ENCODE results near the gene GP2. TPM values are rescaled to one million over a fixed set of nuclear protein-coding genes. Genes with fewer than 3 reads are reported as not detected.

GP2 gene
- total RNA-seq, 1 experiment from 2014 or later: not detected

DNA sequence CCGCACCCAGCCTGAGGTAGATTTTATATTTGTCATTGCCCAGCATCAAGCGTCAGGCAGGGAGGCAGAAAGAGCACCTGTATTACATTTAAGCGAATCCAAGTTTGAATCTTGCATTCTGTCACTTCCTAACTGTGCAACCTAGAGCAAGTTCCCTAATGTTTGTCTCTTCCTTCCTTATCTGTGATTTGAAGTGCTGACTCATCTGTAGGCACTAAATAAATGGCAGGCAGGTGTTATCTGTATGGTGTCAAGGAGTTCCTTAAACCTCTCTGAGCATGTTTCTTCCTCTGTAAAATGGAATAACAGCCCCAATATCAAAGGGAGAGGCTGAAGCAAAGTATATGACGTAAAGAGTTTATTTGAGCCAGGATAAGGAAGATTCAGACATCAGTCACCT lies 24.3 kb downstream of the GP2 start:
- Mint-ChIP-seq H3K27me3 (ENCODE audit: insufficient read depth, unreplicated experiment) (peaks cover 48% of the 10 kb centered on the region), H3K4me1 (ENCODE audit: insufficient read depth, unreplicated experiment) (no peaks in the 10 kb centered on the region), H3K27ac (ENCODE audit: low read depth, unreplicated experiment) (no peak overlapping the region), H3K4me3 (ENCODE audit: unreplicated experiment) (no peak overlapping the region), H3K9me3 (ENCODE audit: unreplicated experiment) (peaks cover 8% of the 10 kb centered on the region), H3K36me3 (ENCODE audit: insufficient read depth, unreplicated experiment) (no peaks in the 10 kb centered on the region)
- TF ChIP-seq, protein P1, sequence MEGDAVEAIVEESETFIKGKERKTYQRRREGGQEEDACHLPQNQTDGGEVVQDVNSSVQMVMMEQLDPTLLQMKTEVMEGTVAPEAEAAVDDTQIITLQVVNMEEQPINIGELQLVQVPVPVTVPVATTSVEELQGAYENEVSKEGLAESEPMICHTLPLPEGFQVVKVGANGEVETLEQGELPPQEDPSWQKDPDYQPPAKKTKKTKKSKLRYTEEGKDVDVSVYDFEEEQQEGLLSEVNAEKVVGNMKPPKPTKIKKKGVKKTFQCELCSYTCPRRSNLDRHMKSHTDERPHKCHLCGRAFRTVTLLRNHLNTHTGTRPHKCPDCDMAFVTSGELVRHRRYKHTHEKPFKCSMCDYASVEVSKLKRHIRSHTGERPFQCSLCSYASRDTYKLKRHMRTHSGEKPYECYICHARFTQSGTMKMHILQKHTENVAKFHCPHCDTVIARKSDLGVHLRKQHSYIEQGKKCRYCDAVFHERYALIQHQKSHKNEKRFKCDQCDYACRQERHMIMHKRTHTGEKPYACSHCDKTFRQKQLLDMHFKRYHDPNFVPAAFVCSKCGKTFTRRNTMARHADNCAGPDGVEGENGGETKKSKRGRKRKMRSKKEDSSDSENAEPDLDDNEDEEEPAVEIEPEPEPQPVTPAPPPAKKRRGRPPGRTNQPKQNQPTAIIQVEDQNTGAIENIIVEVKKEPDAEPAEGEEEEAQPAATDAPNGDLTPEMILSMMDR (IDR thresholded peaks at IDR 0.05; ENCODE audit: unreplicated experiment): no peak
- no peak for DNase-seq (ENCODE audit: unreplicated experiment)
- no TSS peak for BruUV-seq (replicated peaks)
- ChIA-PET CTCF (interaction anchor here (0.6 to 15.8 kb wide), 7 partner anchors 23 to 696 kb away, joined by 3 to 456 read pairs (median 3); no protein-coding TSS in a partner anchor), POLR2A (no interaction called here)
- intact Hi-C loops (cut with micrococcal nuclease): no loop called here

DNA sequence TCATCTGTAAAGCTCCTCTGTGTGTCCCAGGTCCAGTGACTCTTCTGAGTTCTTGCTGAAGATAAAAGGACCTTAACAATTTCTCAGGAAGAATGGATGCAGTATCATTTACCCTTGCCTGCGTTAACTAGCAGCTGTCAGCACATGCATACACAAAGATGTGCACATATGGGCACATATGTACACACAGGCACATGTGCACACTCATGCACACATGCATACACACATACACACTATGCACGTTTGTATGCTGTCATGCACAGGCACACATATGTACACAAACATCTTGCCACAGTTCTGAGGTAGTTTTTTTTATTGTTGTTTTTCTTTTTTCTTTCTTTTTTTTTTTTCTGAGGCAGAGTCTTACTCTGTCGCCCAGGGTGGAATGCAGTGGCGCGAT lies 24.9 kb downstream of the GP2 start:
- Mint-ChIP-seq H3K9me3 (ENCODE audit: unreplicated experiment) (peaks cover 8% of the 10 kb centered on the region), H3K36me3 (ENCODE audit: insufficient read depth, unreplicated experiment) (no peaks in the 10 kb centered on the region), H3K4me3 (ENCODE audit: unreplicated experiment) (no peak overlapping the region), H3K27ac (ENCODE audit: low read depth, unreplicated experiment) (no peak overlapping the region), H3K27me3 (ENCODE audit: insufficient read depth, unreplicated experiment) (peaks cover 54% of the 10 kb centered on the region), H3K4me1 (ENCODE audit: insufficient read depth, unreplicated experiment) (no peaks in the 10 kb centered on the region)
- no peak for DNase-seq (ENCODE audit: unreplicated experiment)
- TF ChIP-seq, protein P1 (IDR thresholded peaks at IDR 0.05; ENCODE audit: unreplicated experiment): no peak
- ChIA-PET CTCF (interaction anchor here (0.9 to 15.8 kb wide), 7 partner anchors 7 to 411 kb away, joined by 3 to 456 read pairs (median 15); no protein-coding TSS in a partner anchor), POLR2A (no interaction called here)
- no TSS peak for BruUV-seq (replicated peaks)
- intact Hi-C loops (cut with micrococcal nuclease): no loop called here

DNA sequence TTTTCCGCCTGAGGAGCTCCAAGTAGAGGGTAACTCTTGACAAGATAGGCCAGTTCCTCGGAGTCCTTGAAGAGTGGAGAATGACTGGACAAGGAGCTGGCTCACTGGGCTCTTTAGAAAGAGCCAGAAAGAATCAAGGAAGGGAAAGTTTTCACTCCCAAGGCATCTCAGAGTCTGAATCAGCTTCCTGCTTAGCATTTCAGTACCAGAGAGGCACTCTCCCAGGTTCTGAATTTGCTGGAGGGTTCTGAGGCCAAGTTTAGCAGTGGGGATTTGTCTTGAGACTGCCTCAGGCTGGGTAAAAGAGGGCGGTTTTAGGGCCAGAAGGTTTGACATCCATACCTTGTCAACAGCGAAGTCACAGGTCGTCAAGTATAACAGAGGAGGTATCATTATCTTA lies 25.5 kb downstream of the GP2 start:
- Mint-ChIP-seq H3K9me3 (ENCODE audit: unreplicated experiment) (peaks cover 8% of the 10 kb centered on the region), H3K4me1 (ENCODE audit: insufficient read depth, unreplicated experiment) (no peaks in the 10 kb centered on the region), H3K27ac (ENCODE audit: low read depth, unreplicated experiment) (no peak overlapping the region), H3K36me3 (ENCODE audit: insufficient read depth, unreplicated experiment) (no peaks in the 10 kb centered on the region), H3K27me3 (ENCODE audit: insufficient read depth, unreplicated experiment) (peaks cover 54% of the 10 kb centered on the region), H3K4me3 (ENCODE audit: unreplicated experiment) (no peak overlapping the region)
- no TSS peak for BruUV-seq (replicated peaks)
- TF ChIP-seq, protein P1 (IDR thresholded peaks at IDR 0.05; ENCODE audit: unreplicated experiment): no peak
- CTCF ChIA-PET: interaction anchor here (0.6 to 15.8 kb wide), 13 partner anchors 8 to 674 kb away, joined by 3 to 456 read pairs (median 8); no protein-coding TSS in a partner anchor
- POLR2A ChIA-PET: no interaction called here
- intact Hi-C loops (cut with micrococcal nuclease): loop anchor here (2.0 kb wide), 2 partner anchors 321 to 403 kb away; no protein-coding TSS in a partner anchor
- no peak for DNase-seq (ENCODE audit: unreplicated experiment)

DNA sequence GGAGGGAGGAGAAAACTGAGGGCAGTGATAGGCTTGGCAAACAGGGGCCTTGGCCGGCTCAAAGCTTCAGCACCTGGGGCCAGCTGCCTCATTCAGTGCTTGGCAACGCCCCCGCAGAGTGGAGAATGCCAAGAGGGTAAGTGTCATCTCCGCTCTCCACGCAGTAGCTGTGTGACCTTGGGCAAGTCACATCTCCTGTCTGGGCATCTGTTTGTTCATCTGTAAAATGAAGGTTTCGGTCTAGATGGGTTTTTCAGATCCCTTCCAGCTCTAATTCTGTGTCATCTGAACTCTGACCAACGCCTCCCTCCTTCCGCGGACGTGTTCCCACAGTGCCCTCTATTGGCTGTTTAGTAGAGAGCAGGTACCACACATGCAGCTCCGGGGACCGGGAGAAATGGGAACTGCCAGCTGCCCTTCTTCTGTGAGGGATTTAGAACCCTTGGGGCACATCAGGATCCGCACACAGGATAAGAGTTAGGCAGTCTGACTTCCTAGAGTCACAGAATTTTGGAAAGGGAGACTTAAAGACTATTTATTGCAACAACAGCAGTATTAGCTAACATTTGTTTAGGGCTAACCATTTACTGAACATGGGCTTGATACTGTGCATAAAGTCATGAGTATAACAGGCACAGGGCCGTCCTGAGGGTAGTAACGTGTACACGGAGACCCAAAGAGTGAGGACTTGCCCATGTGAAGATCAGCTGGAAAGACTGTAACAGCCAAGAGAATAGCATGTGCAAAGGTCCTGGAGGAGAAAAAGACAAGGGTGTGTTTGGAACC lies 26.8 kb downstream of the GP2 start:
- H3K4me1 Mint-ChIP-seq (ENCODE audit: insufficient read depth, unreplicated experiment): no peaks in the 10 kb centered on the region
- peaks cover 54% of the 10 kb centered on the region for H3K27me3 Mint-ChIP-seq (ENCODE audit: insufficient read depth, unreplicated experiment)
- ChIA-PET CTCF (interaction anchor here (0.6 to 15.8 kb wide), 46 partner anchors 9 to 828 kb away, joined by 3 to 456 read pairs (median 4); partner anchors contain the start of genes IQCK, KNOP1 and PDILT), POLR2A (interaction anchor here (0.6 to 1.6 kb wide), 2 partner anchors 393 to 613 kb away, joined by 3 to 7 read pairs; no protein-coding TSS in a partner anchor)
- H3K27ac Mint-ChIP-seq (ENCODE audit: low read depth, unreplicated experiment): no peak overlapping the region
- peak; percentile 68 for DNase-seq (ENCODE audit: unreplicated experiment)
- intact Hi-C loops (cut with micrococcal nuclease): loop anchor here (1.0 to 2.0 kb wide), 4 partner anchors 85 to 402 kb away; no protein-coding TSS in a partner anchor
- TF ChIP-seq, protein P1 (IDR thresholded peaks at IDR 0.05; ENCODE audit: unreplicated experiment): peak; percentile 74
- H3K4me3 Mint-ChIP-seq (ENCODE audit: unreplicated experiment): no peak overlapping the region
- peaks cover 8% of the 10 kb centered on the region for H3K9me3 Mint-ChIP-seq (ENCODE audit: unreplicated experiment)
- BruUV-seq (replicated peaks): no TSS peak
- no peaks in the 10 kb centered on the region for H3K36me3 Mint-ChIP-seq (ENCODE audit: insufficient read depth, unreplicated experiment)

Data from MCF 10A (cell line).